Neural progenitor cell (in vitro differentiated cells): ENCODE data around the gene TMEM190. TPM values are rescaled to one million over a fixed set of nuclear protein-coding genes. Genes with fewer than 3 reads are reported as not detected.

Source experiments
- DNase-seq: peaks from one replicate; pipeline ENCODE4 v3.0.0-alpha.2; 2016; ENCODE audit warnings: low spot score
- H2AFZ ChIP-seq: fragments of 200-600 bp; sonication (generic); replicated peaks from 2 replicates; pipeline ENCODE4 v1.6.1; 2016; ENCODE audit warnings: antibody characterized with exemption
- H3F3A ChIP-seq: fragments of 200-600 bp; sonication (generic); 2 replicates; pipeline ENCODE4 v1.6.1; 2016; ENCODE audit warnings: antibody characterized with exemption, low read depth
- H3K27ac ChIP-seq: fragments of 200-600 bp; sonication (generic); 2 replicates; pipeline ENCODE4 v1.5.1; 2016; ENCODE audit warnings: mild to moderate bottlenecking
- H3K27me3 ChIP-seq: fragments of 200-600 bp; sonication (generic); 2 replicates; pipeline ENCODE4 v1.6.1; 2016; ENCODE audit warnings: mild to moderate bottlenecking, moderate library complexity
- H3K36me3 ChIP-seq: fragments of 200-600 bp; sonication (generic); 2 replicates; pipeline ENCODE4 v1.5.1; 2016
- H3K4me1 ChIP-seq: fragments of 200-600 bp; sonication (generic); 2 replicates; pipeline ENCODE4 v1.6.1; 2016; ENCODE audit warnings: mixed run types
- H3K4me2 ChIP-seq: fragments of 200-600 bp; sonication (generic); 2 replicates; pipeline ENCODE4 v1.6.1; 2016
- H3K4me3 ChIP-seq: fragments of 200-600 bp; sonication (generic); 2 replicates; pipeline ENCODE4 v1.5.1; 2016
- H3K79me2 ChIP-seq: fragments of 200-600 bp; sonication (generic); 2 replicates; pipeline ENCODE4 v1.6.1; 2016; ENCODE audit warnings: low read depth
- H3K9ac ChIP-seq: fragments of 200-600 bp; sonication (generic); 2 replicates; pipeline ENCODE4 v1.6.1; 2016
- H3K9me3 ChIP-seq: fragments of 200-600 bp; sonication (generic); 2 replicates; pipeline ENCODE4 v1.5.1; 2016; ENCODE audit warnings: low read depth
- H4K20me1 ChIP-seq: fragments of 200-600 bp; sonication (generic); 2 replicates; pipeline ENCODE4 v1.6.1; 2016; ENCODE audit warnings: low read depth
- H3K27ac Mint-ChIP-seq: 3 replicates; pipeline ENCODE4 v1.8.0; 2021; ENCODE audit warnings: mixed read lengths
- H3K27me3 Mint-ChIP-seq: 2 replicates; pipeline ENCODE4 v1.8.0; 2022; ENCODE audit warnings: low read depth, mild to moderate bottlenecking, inconsistent platforms, moderate library complexity, mixed read lengths; ENCODE audit not compliant: insufficient read depth
- H3K36me3 Mint-ChIP-seq: 3 replicates; pipeline ENCODE4 v1.8.0; 2021; ENCODE audit warnings: mixed read lengths
- H3K4me1 Mint-ChIP-seq: 3 replicates; pipeline ENCODE4 v1.8.0; 2021; ENCODE audit warnings: mixed read lengths
- H3K4me3 Mint-ChIP-seq: 3 replicates; pipeline ENCODE4 v1.8.0; 2021; ENCODE audit warnings: mild to moderate bottlenecking, moderate library complexity, mixed read lengths
- H3K9me3 Mint-ChIP-seq: 3 replicates; pipeline ENCODE4 v1.8.0; 2020; ENCODE audit warnings: mixed read lengths
- CTCF ChIP-seq: fragments of 200-600 bp; sonication (generic); IDR thresholded peaks from 2 replicates; pipeline ENCODE4 v1.5.1; 2017; ENCODE audit warnings: antibody characterized with exemption, mild to moderate bottlenecking
- EZH2 ChIP-seq: fragments of 200-600 bp; sonication (generic); IDR thresholded peaks from 2 replicates; pipeline ENCODE4 v1.6.1; 2017; ENCODE audit warnings: antibody characterized with exemption, mild to moderate bottlenecking, moderate library complexity
- EZH2phosphoT487 ChIP-seq: fragments of 200-600 bp; sonication (generic); IDR thresholded peaks from 2 replicates; pipeline ENCODE4 v1.6.1; 2017; ENCODE audit warnings: antibody characterized with exemption
- total RNA-seq: library from RNA; depleted of rRNA; stranded (reverse); fragments of >200 nt; gene quantifications from 2 replicates; pipeline ENCODE4 v1.2.3, GENCODE V29; 2015; ENCODE audit warnings: low replicate concordance

The TMEM190 gene
- total RNA-seq, 1 donor from 2014 or later, result not detected

GRCh38 chr19:55386493-55386971 is 9.9 kb downstream of the TMEM190 start:
- Mint-ChIP-seq H3K36me3 (peaks cover 11% of the 10 kb centered on the region), H3K27ac (no peak overlapping the region), H3K27me3 (peaks cover 18% of the 10 kb centered on the region), H3K4me1 (peaks cover 47% of the 10 kb centered on the region), H3K4me3 (peak overlapping the region; percentile 100), H3K9me3 (peaks cover 4% of the 10 kb centered on the region)
- H3K27me3 ChIP-seq, result peaks cover 17% of the 10 kb centered on the region
- peak overlapping the region; percentile 100 for H3K4me2 ChIP-seq
- H3K4me3 ChIP-seq, result peak overlapping the region; percentile 90
- TF ChIP-seq CTCF (no peak), EZH2phosphoT487 (no peak)
- peaks cover 57% of the 10 kb centered on the region for H4K20me1 ChIP-seq
- peaks cover 32% of the 10 kb centered on the region for H3K79me2 ChIP-seq
- no peak overlapping the region for H3K27ac ChIP-seq
- DNase-seq, result no peak
- H2AFZ ChIP-seq, result no peak overlapping the region
- H3K4me1 ChIP-seq, result peaks cover 35% of the 10 kb centered on the region
- H3K9me3 ChIP-seq, result no peaks in the 10 kb centered on the region
- peaks cover 63% of the 10 kb centered on the region for H3F3A ChIP-seq
- H3K9ac ChIP-seq, result peak overlapping the region; percentile 88
- no peaks in the 10 kb centered on the region for H3K36me3 ChIP-seq

- no peak overlapping the region for H3K9ac ChIP-seq
- H3K9me3 ChIP-seq, result no peaks in the 10 kb centered on the region
- no peaks in the 10 kb centered on the region for H3K36me3 ChIP-seq
- H3K79me2 ChIP-seq, result peaks cover 32% of the 10 kb centered on the region
- peaks cover 5% of the 10 kb centered on the region for H3K27me3 ChIP-seq
- H3K4me3 ChIP-seq, result no peak overlapping the region
- peaks cover 71% of the 10 kb centered on the region for H4K20me1 ChIP-seq
- H3K4me2 ChIP-seq, result peak overlapping the region; percentile 100
- no peak for DNase-seq
- peaks cover 43% of the 10 kb centered on the region for H3K4me1 ChIP-seq
- no peak overlapping the region for H3K27ac ChIP-seq
- H3K9me3 Mint-ChIP-seq, result no peaks in the 10 kb centered on the region
- peaks cover 13% of the 10 kb centered on the region for H3K27me3 Mint-ChIP-seq
- peaks cover 15% of the 10 kb centered on the region for H3K36me3 Mint-ChIP-seq
- no peak overlapping the region for H3K27ac Mint-ChIP-seq
- peaks cover 75% of the 10 kb centered on the region for H3F3A ChIP-seq
- no peak for TF ChIP-seq EZH2phosphoT487
- TF ChIP-seq CTCF, result no peak
- TF ChIP-seq EZH2, result no peak
- H2AFZ ChIP-seq, result no peak overlapping the region
- H3K4me3 Mint-ChIP-seq, result peak overlapping the region; percentile 100
- H3K4me1 Mint-ChIP-seq, result peaks cover 56% of the 10 kb centered on the region
Measured at GRCh38 chr19:55387736-55388497, 11.3 kb downstream of the TMEM190 start.

- Mint-ChIP-seq H3K9me3 (no peaks in the 10 kb centered on the region), H3K4me3 (peak overlapping the region; percentile 67), H3K4me1 (peaks cover 52% of the 10 kb centered on the region), H3K36me3 (peaks cover 15% of the 10 kb centered on the region), H3K27ac (peak overlapping the region; percentile 88), H3K27me3 (peaks cover 7% of the 10 kb centered on the region)
- no peaks in the 10 kb centered on the region for H3K36me3 ChIP-seq
- peaks cover 75% of the 10 kb centered on the region for H4K20me1 ChIP-seq
- TF ChIP-seq EZH2, result no peak
- no peak for TF ChIP-seq CTCF
- TF ChIP-seq EZH2phosphoT487, result no peak
- H2AFZ ChIP-seq, result no peak overlapping the region
- no peak overlapping the region for H3K4me2 ChIP-seq
- no peak for DNase-seq
- H3K9ac ChIP-seq, result no peak overlapping the region
- H3K79me2 ChIP-seq, result peaks cover 32% of the 10 kb centered on the region
- H3K27me3 ChIP-seq, result no peaks in the 10 kb centered on the region
- H3K4me1 ChIP-seq, result peaks cover 33% of the 10 kb centered on the region
- H3K4me3 ChIP-seq, result no peak overlapping the region
- H3K27ac ChIP-seq, result no peak overlapping the region
- peaks cover 75% of the 10 kb centered on the region for H3F3A ChIP-seq
- no peaks in the 10 kb centered on the region for H3K9me3 ChIP-seq
Measured at GRCh38 chr19:55389386-55390317, 13.0 kb downstream of the TMEM190 start.
